GM21381 (cell line): Measurements from ENCODE around the gene FAM25A.

Experiments used
- ATAC-seq: cut with Tn5 transposase; IDR thresholded peaks from one replicate; pipeline ENCODE4 v1.9.1; 2021; ENCODE audit warnings: mild to moderate bottlenecking, moderate library complexity; ENCODE audit not compliant: unreplicated experiment

The FAM25A gene

GRCh38 chr10:87059401-87059800, 39.3 kb downstream of the FAM25A start:
- no peak for ATAC-seq

DNA sequence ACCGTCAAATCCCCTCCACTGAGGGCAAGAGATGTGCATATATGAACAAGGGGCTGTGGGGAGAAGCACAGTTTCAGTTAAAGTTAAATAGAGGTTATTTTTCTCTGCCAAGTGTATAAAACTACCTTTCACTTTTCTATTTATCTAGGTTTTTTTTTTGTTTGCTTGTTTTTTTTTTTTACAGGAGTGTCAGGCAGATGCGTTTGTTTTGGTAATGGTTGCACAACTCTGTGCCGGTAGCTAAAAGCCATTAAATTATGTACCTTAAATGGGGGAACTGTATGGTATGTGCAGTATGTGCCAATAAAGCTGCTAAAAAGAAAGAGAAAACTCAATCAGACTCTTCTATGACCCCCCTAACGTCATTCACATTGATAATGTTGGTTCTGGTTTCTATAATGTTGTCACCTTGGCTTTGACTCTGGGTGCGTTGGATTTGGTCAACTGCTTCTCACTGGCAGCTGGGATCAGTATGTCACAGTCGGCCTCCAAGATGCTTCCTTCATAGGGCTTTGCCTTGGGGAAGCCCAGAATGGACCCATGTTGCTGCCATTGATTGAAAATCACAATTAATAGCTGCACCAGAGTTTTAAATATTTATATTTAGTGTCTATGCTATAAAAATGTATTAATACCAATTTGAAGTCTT, 40.3 kb downstream of the FAM25A start:
- ATAC-seq = no peak

DNA sequence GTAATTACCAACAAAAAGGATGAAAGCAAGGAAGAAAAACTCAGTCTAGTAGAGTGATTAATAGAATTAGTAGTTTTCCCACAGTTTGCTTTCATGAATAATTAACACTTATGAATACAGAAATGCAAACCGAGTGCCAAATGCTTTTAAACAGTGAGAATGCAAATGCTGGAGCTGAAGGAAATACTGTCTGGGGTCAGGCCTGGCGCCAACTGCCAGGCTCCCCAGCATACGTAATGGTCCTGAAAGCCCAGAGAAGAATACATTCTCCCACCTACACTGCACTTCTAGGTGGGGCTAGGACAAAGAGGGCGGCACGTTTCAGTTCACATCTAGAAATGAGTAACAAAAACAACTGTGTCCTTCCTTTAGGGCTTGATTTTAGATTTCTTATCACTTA, 44.6 kb downstream of the FAM25A start:
- no peak for ATAC-seq

- ATAC-seq = no peak
Measured at GRCh38 chr10:87066178-87066577, 46.1 kb downstream of the FAM25A start.

GRCh38 chr10:87066865-87067264, 46.8 kb downstream of the FAM25A start:
- no peak for ATAC-seq

GRCh38 chr10:87068281-87068680, 48.2 kb downstream of the FAM25A start:
- no peak for ATAC-seq

DNA sequence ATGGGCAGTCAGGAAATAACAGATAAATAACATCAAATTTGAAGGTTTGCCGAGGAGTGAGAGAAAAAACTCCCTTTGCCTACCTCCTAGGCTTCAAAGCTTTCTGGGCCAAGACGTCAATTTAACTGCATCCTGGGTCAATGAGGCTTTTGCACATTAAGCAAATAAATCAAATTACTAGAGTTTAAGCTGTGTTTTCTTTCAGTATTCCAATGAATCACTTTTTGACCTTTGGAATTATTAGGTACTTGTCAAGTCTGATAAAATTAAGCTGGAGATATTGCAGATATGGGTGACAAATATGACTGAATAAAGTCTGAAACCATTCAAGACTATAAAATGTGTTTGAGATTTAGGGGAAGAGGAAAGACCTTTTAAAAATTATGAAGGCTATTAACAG, 52.4 kb downstream of the FAM25A start:
- no peak for ATAC-seq
